H1 (cell line): Measurements from ENCODE around the gene DCHS1. TPM values are rescaled to one million over a fixed set of nuclear protein-coding genes. Genes with fewer than 3 reads are reported as not detected.
A peak's percentile ranks its signal among the peaks of the same experiment; 100 is the strongest.

ENCODE experiments used
- CTCF ChIA-PET: fragments of 300-600 bp; sonication (Branson Sonifier 250); formaldehyde crosslinking; loops from one replicate; lab custom pipeline; 2021; ENCODE audit not compliant: partially characterized antibody; lab: Charles Lee
- POLR2A ChIA-PET: fragments of 300-600 bp; sonication (Branson Sonifier 250); formaldehyde crosslinking; loops from one replicate; lab custom pipeline; 2021; ENCODE audit warnings: inconsistent platforms; ENCODE audit not compliant: partially characterized antibody; lab: Charles Lee
- DNase-seq, 2 experiments: peaks; one replicate each; pipeline versions ENCODE4 v3.0.0 to v3.0.0-alpha.2; 2010 to 2022; ENCODE audit warnings: low spot score in 2 of 2, low read depth in 1 of 2, mixed read lengths in 1 of 2
- FAIRE-seq: peaks from 2 replicates; lab custom pipeline; 2011; peaks lifted over from hg19 to GRCh38; lab: Jason Lieb, UNC
- H2AFZ ChIP-seq: 2 replicates; pipeline ENCODE4 v1.8.1; 2012; ENCODE audit warnings: low read length, inconsistent platforms
- H2AK5ac ChIP-seq: 2 replicates; pipeline ENCODE4 v1.6.1; 2013; ENCODE audit warnings: low read depth, low read length
- H2BK120ac ChIP-seq: replicated peaks from 2 replicates; pipeline ENCODE3; 2013; ENCODE audit warnings: low read depth, low read length, inconsistent platforms
- H2BK12ac ChIP-seq: 2 replicates; pipeline ENCODE4 v1.6.1; 2013; ENCODE audit warnings: low read depth, low read length
- H2BK15ac ChIP-seq: 2 replicates; pipeline ENCODE4 v1.6.1; 2013; ENCODE audit warnings: low read length
- H2BK20ac ChIP-seq: 2 replicates; pipeline ENCODE4 v1.6.1; 2013; ENCODE audit warnings: low read length
- H2BK5ac ChIP-seq: 2 replicates; pipeline ENCODE4 v1.6.1; 2013; ENCODE audit warnings: low read depth, low read length
- H3K14ac ChIP-seq: 2 replicates; pipeline ENCODE4 v1.6.1; 2013; ENCODE audit warnings: inconsistent platforms; ENCODE audit not compliant: insufficient read length
- H3K18ac ChIP-seq: 2 replicates; pipeline ENCODE4 v1.6.1; 2013; ENCODE audit warnings: low read length; ENCODE audit errors: extremely low read depth
- H3K23ac ChIP-seq: 2 replicates; pipeline ENCODE4 v1.6.1; 2013; ENCODE audit warnings: inconsistent platforms; ENCODE audit not compliant: insufficient read length
- H3K23me2 ChIP-seq: 2 replicates; pipeline ENCODE4 v1.6.1; 2013; ENCODE audit warnings: low read depth, low read length
- H3K27ac ChIP-seq: 2 replicates; pipeline ENCODE4 v1.6.1; 2011; ENCODE audit warnings: low read depth, low read length, inconsistent platforms
- H3K27me3 ChIP-seq, 4 experiments: replicated peaks in 1 of 4; 1 replicate in 1 of 4; 2 replicates in 3 of 4; pipeline versions ENCODE4 v1.6.1 to v1.8.1; 2011 to 2013; ENCODE audit warnings: low read length in 3 of 4, mild to moderate bottlenecking in 3 of 4, inconsistent platforms in 2 of 4, mixed read lengths in 2 of 4, moderate library complexity in 1 of 4; ENCODE audit not compliant: control insufficient read depth in 3 of 4, insufficient read depth in 3 of 4; ENCODE audit errors: extremely low read depth in 1 of 4
- H3K36me3 ChIP-seq, 4 experiments: 2 replicates each; pipeline versions ENCODE4 v1.6.1 to v1.8.1; 2011 to 2013; ENCODE audit warnings: mild to moderate bottlenecking in 4 of 4, low read length in 3 of 4, moderate library complexity in 2 of 4, control low read depth in 1 of 4, inconsistent platforms in 1 of 4; ENCODE audit not compliant: insufficient read depth in 4 of 4, control insufficient read depth in 2 of 4
- H3K4ac ChIP-seq: replicated peaks from 2 replicates; pipeline ENCODE3; 2013; ENCODE audit warnings: low read length, low read depth, mixed read lengths, inconsistent platforms; ENCODE audit not compliant: insufficient read length
- H3K4me1 ChIP-seq, 4 experiments: replicated peaks in 1 of 4; 1 replicate in 1 of 4; 2 replicates in 3 of 4; pipeline versions ENCODE4 v1.6.1 to v1.8.1; 2011 to 2013; ENCODE audit warnings: low read length in 3 of 4, inconsistent platforms in 2 of 4, mixed read lengths in 1 of 4; ENCODE audit not compliant: insufficient read depth in 4 of 4, control insufficient read depth in 3 of 4
- H3K4me2 ChIP-seq, 2 experiments: 2 replicates each; pipeline versions ENCODE4 v1.6.1 to v1.8.1; 2011 to 2013; ENCODE audit warnings: low read depth in 2 of 2, low read length in 2 of 2, control low read depth in 1 of 2, inconsistent platforms in 1 of 2, mild to moderate bottlenecking in 1 of 2; ENCODE audit not compliant: insufficient read depth in 1 of 2
- H3K4me3 ChIP-seq, 4 experiments: fragments of 200-600, 300-600 bp in 1 of 4; sonication (generic), shearing (Covaris generic), sonication (Bioruptor Twin) in 1 of 4; 2 replicates each; pipeline versions ENCODE4 v1.5.1 to v1.8.1; 2011 to 2016; ENCODE audit warnings: low read length in 4 of 4, low read depth in 3 of 4, control low read depth in 2 of 4, inconsistent platforms in 2 of 4, mild to moderate bottlenecking in 2 of 4, mixed read lengths in 1 of 4, moderate library complexity in 1 of 4; ENCODE audit not compliant: insufficient read depth in 2 of 4; ENCODE audit errors: extremely low read depth in 1 of 4
- H3K56ac ChIP-seq: replicated peaks from 2 replicates; pipeline ENCODE3; 2013; ENCODE audit warnings: low read depth, mild to moderate bottlenecking, mixed read lengths, low read length, inconsistent platforms; ENCODE audit not compliant: insufficient read length
- H3K79me1 ChIP-seq: 2 replicates; pipeline ENCODE4 v1.6.1; 2013; ENCODE audit warnings: low read depth, low read length, control low read depth
- H3K79me2 ChIP-seq, 2 experiments: 2 replicates each; pipeline versions ENCODE4 v1.6.1 to v1.8.1; 2012 to 2013; ENCODE audit warnings: low read length in 2 of 2, mild to moderate bottlenecking in 2 of 2, inconsistent platforms in 1 of 2; ENCODE audit not compliant: insufficient read depth in 2 of 2, control insufficient read depth in 1 of 2
- H3K9ac ChIP-seq, 4 experiments: replicated peaks in 1 of 4; 1 replicate in 1 of 4; 2 replicates in 3 of 4; pipeline versions ENCODE4 v1.6.1 to v1.8.1; 2011 to 2013; ENCODE audit warnings: low read depth in 3 of 4, low read length in 3 of 4, control low read depth in 2 of 4, mild to moderate bottlenecking in 2 of 4, moderate library complexity in 2 of 4, inconsistent platforms in 1 of 4; ENCODE audit errors: extremely low read depth in 1 of 4
- H3K9me3 ChIP-seq, 2 experiments: 2 replicates each; pipeline versions ENCODE4 v1.6.1 to v1.8.1; 2012 to 2013; ENCODE audit warnings: mild to moderate bottlenecking in 2 of 2, moderate library complexity in 2 of 2, control low read depth in 1 of 2, inconsistent platforms in 1 of 2, low read depth in 1 of 2, low read length in 1 of 2, mixed read lengths in 1 of 2; ENCODE audit not compliant: insufficient read depth in 2 of 2
- H4K20me1 ChIP-seq, 2 experiments: replicated peaks in 1 of 2; 2 replicates each; pipeline versions ENCODE3 to v1.8.1; 2011 to 2013; ENCODE audit warnings: inconsistent platforms in 2 of 2, low read length in 2 of 2, mild to moderate bottlenecking in 1 of 2; ENCODE audit not compliant: insufficient read depth in 2 of 2, control insufficient read depth in 1 of 2
- H4K5ac ChIP-seq: 2 replicates; pipeline ENCODE4 v1.6.1; 2013; ENCODE audit warnings: low read length, low read depth, mixed read lengths, inconsistent platforms; ENCODE audit not compliant: insufficient read length
- H4K8ac ChIP-seq: 2 replicates; pipeline ENCODE4 v1.8.0; 2013; ENCODE audit warnings: mild to moderate bottlenecking, moderate library complexity, low read length, inconsistent platforms; ENCODE audit not compliant: insufficient read depth; ENCODE audit errors: extremely low read depth
- H4K91ac ChIP-seq: replicated peaks from 2 replicates; pipeline ENCODE3; 2013; ENCODE audit warnings: low read length, mixed read lengths, inconsistent platforms; ENCODE audit not compliant: insufficient read length
- KDM1A ChIP-seq: fragments of 200-600, 300-600 bp; sonication (generic); IDR thresholded peaks from 2 replicates; pipeline ENCODE4 v1.7.1; 2016; ENCODE audit warnings: mild to moderate bottlenecking, low read length, borderline replicate concordance
- RXRA ChIP-seq: IDR thresholded peaks from 2 replicates; pipeline ENCODE4 v1.6.1; 2011; ENCODE audit warnings: low read depth, mild to moderate bottlenecking, low read length, moderate library complexity; ENCODE audit not compliant: insufficient read depth
- SIRT6 ChIP-seq: IDR thresholded peaks from one replicate; pipeline ENCODE4 v1.7.1; 2012; ENCODE audit warnings: low read length, inconsistent platforms
- WGBS, 2 experiments: shearing (Covaris generic) in 1 of 2; methylation state at CpG; one replicate each; pipeline versions ENCODE4 v1.1.6 to v1.1.7; 2013 to 2015; ENCODE audit warnings: low lambda C conversion rate in 2 of 2, mixed read lengths in 2 of 2, inconsistent platforms in 1 of 2, low coverage in 1 of 2, missing lambda C conversion rate in 1 of 2; ENCODE audit not compliant: insufficient replicate concordance in 2 of 2, insufficient coverage in 1 of 2, insufficient read length in 1 of 2; ENCODE audit errors: extremely low coverage in 1 of 2, missing lambda C conversion rate in 1 of 2; 5-methylcytosine and 5-hydroxymethylcytosine counted together
- polyA plus RNA-seq, 7 experiments: library from polyadenylated mRNA; depleted of rRNA in 3 of 7; stranded (reverse) in 5 of 7; unstranded in 2 of 7; fragments of >200 nt in 5 of 7; fragments of 200-250 nt in 2 of 7; gene quantifications; 1 replicate in 5 of 7; 2 replicates in 1 of 7; 4 replicates in 1 of 7; pipeline versions ENCODE4 v1.2.1 to v1.2.3, GENCODE V29; 2011 to 2013; ENCODE audit warnings: missing spikeins in 2 of 7, mixed read lengths in 2 of 7
- total RNA-seq: library from RNA; stranded (reverse); fragmentation: NEBNext Ultra II Directional; extraction: Animal tissue kit (Norgen Biotek cat#: 25700); gene quantifications from 2 replicates; pipeline ENCODE4 v1.2.1, GENCODE V29; 2021

The DCHS1 gene
- total and polyA plus RNA-seq, 2 of the 8 experiments (the other 6 are each of a cell fraction or from before 2014, with no cell fraction given), result 8.2 to 10.5 TPM

DNA sequence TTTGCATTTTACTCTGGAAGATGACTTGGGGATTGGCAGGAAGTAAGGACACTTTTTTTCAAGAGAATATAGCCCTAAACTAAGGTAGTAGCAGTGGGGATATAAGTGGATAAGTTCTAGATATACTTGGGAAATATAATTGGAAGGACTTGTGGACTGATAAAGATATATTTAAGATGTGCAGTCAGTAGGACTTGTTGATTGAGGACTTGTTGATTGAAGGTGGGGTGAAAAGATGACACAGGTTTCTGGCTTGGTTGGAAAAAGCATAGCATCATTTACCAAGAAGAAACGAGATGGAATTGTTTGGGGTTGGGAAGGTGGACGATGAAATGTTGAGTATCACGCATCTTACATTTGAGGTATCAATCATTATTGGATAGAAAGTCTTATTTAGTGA, 42.1 kb downstream of the DCHS1 start:
- Histone ChIP-seq H2AK5ac (no peak overlapping the region), H4K20me1 (no peaks in the 10 kb centered on the region), H3K18ac (no peak overlapping the region), H3K27me3 (no peaks in the 10 kb centered on the region), H3K23ac (no peak overlapping the region), H2BK5ac (no peak overlapping the region), H2BK15ac (no peak overlapping the region), H3K9ac (no peak overlapping the region), H3K4me1 (peaks cover 1 to 10% (median 6%) of the 10 kb centered on the region in 4 experiments; a peak in 6 of 7 replicates), H4K5ac (no peak overlapping the region), H3K56ac (no peak overlapping the region), H3K9me3 (no peaks in the 10 kb centered on the region), H3K4me3 (peak overlapping the region in 1 of 4 experiments; percentile 77; a peak in 1 of 8 replicates), H2BK120ac (no peak overlapping the region), H3K14ac (no peak overlapping the region), H2BK12ac (no peak overlapping the region), H3K27ac (no peak overlapping the region), H3K79me1 (no peaks in the 10 kb centered on the region; the same call in none of the 2 replicates), H3K23me2 (peaks cover 11% of the 10 kb centered on the region), H2BK20ac (no peak overlapping the region), H3K4me2 (peak overlapping the region; percentile 94 to 98; a peak in 3 of 4 replicates), H3K4ac (no peak overlapping the region), H4K91ac (no peak overlapping the region), H3K36me3 (peaks cover 15 to 31% (median 26%) of the 10 kb centered on the region in 4 experiments), H2AFZ (no peak overlapping the region), H4K8ac (no peak overlapping the region), H3K79me2 (peaks cover 0 to 13% of the 10 kb centered on the region in 2 experiments; a peak in 2 of 4 replicates)
- TF ChIP-seq SIRT6 (no peak), RXRA (no peak), KDM1A (no peak)
- ChIA-PET CTCF (interaction anchor here (0.9 to 3.4 kb wide), 16 partner anchors 8 to 235 kb away, joined by 3 to 23 read pairs (median 6); partner anchors contain the start of genes ILK and RRP8), POLR2A (interaction anchor here (1.9 to 2.3 kb wide), 3 partner anchors 9 to 84 kb away, joined by 5 to 9 read pairs (median 6); no protein-coding TSS in a partner anchor)
- DNase-seq, result no peak
- FAIRE-seq, result no peak
- WGBS, 2 experiments, result 82 to 100% methylated on average over 1 to 3 of the region's 3 CpGs
